ENCODE results near the gene WFIKKN2. TPM values are rescaled to one million over a fixed set of nuclear protein-coding genes. Genes with fewer than 3 reads are reported as not detected.
"Not testable (repeated sequence)": the region's sequence is repeated elsewhere in the genome, so short reads cannot be mapped to it uniquely, and the experiment has no call there.

The WFIKKN2 gene
- total RNA-seq, 4 donors from 2014 or later, result 0.09 to 0.22 (median 0.20) TPM; not detected in 1

- no peaks in the 10 kb centered on the region for H3K36me3 ChIP-seq
- DNase-seq, result no peak
- H3K4me1 ChIP-seq, result no peaks in the 10 kb centered on the region
- no peak for ATAC-seq
- in situ Hi-C loops (cut with MboI; ENCODE audit: low sequenced_read_pairs in 4 of 4) (no loop called here), intact Hi-C loops (cut with DNase I; ENCODE audit: low total_unique reads) (no loop called here)
- no peaks in the 10 kb centered on the region for H3K9me3 ChIP-seq
- H3K27ac ChIP-seq, result no peak overlapping the region
- TF ChIP-seq POLR2A (IDR thresholded peaks at IDR 0.05) (no peak), CTCF (IDR thresholded peaks at IDR 0.05 in 4 of 5, conservative IDR thresholded peaks at IDR 0.05 in 1 of 5) (no peak)
- H3K27me3 ChIP-seq, result no peaks in the 10 kb centered on the region
- no peak overlapping the region for H3K4me3 ChIP-seq
Observed at GRCh38 chr17:50803676-50804075, 31.7 kb upstream of the WFIKKN2 start.

- H3K4me1 ChIP-seq; H3K4me3 ChIP-seq; ATAC-seq; in situ Hi-C loops (cut with MboI; ENCODE audit: low sequenced_read_pairs in 4 of 4); DNase-seq; intact Hi-C loops (cut with DNase I; ENCODE audit: low total_unique reads); H3K36me3 ChIP-seq; H3K9me3 ChIP-seq; H3K27ac ChIP-seq; H3K27me3 ChIP-seq: not testable (repeated sequence)
Observed at GRCh38 chr17:50804749-50805475, 30.5 kb upstream of the WFIKKN2 start.

- TF ChIP-seq CTCF (IDR thresholded peaks at IDR 0.05 in 4 of 5, conservative IDR thresholded peaks at IDR 0.05 in 1 of 5) (no peak), POLR2A (IDR thresholded peaks at IDR 0.05) (no peak)
- H3K9me3 ChIP-seq, result no peaks in the 10 kb centered on the region
- no peaks in the 10 kb centered on the region for H3K27me3 ChIP-seq
- no peak for DNase-seq
- ATAC-seq, result no peak
- in situ Hi-C loops (cut with MboI; ENCODE audit: low sequenced_read_pairs in 4 of 4), result no loop called here
- no peak overlapping the region for H3K4me3 ChIP-seq
- no peak overlapping the region for H3K27ac ChIP-seq
- no peaks in the 10 kb centered on the region for H3K36me3 ChIP-seq
- H3K4me1 ChIP-seq, result no peaks in the 10 kb centered on the region
- intact Hi-C loops (cut with DNase I; ENCODE audit: low total_unique reads), result no loop called here
Observed at GRCh38 chr17:50805486-50805885, 29.9 kb upstream of the WFIKKN2 start.

DNA sequence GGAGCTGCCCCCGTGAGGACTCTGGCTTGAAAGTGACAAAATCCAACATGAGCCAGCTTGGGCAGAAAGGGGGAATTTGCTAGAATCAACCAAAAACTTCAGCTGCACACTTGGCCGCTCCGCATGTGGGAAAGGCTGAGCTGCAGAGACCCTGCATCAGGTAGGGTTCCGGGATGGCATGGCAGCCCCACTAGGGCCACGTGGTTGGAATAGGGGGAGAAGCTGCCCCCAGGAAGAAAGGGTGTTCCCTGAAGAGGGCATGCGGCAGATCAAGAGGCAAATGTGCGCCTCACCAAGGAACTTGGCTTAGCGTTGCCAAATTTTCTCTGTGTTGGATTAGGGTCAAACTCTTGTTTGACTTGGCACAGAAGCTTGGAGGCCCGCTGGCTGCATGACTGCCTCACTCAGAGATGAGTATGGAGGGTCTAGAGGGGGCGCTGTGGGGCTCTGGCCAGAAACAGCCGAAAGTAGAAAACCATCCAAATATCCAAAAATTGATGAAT is 29.2 kb upstream of the WFIKKN2 start:
- TF ChIP-seq POLR2A (IDR thresholded peaks at IDR 0.05) (no peak), CTCF (IDR thresholded peaks at IDR 0.05 in 4 of 5, conservative IDR thresholded peaks at IDR 0.05 in 1 of 5) (no peak)
- in situ Hi-C loops (cut with MboI; ENCODE audit: low sequenced_read_pairs in 4 of 4), result no loop called here
- no peak for ATAC-seq

GRCh38 chr17:50807009-50807408 is 28.4 kb upstream of the WFIKKN2 start:
- Histone ChIP-seq H3K27ac (no peak overlapping the region), H3K4me3 (no peak overlapping the region), H3K27me3 (no peaks in the 10 kb centered on the region), H3K4me1 (no peaks in the 10 kb centered on the region), H3K9me3 (no peaks in the 10 kb centered on the region), H3K36me3 (no peaks in the 10 kb centered on the region)
- intact Hi-C loops (cut with DNase I; ENCODE audit: low total_unique reads) (no loop called here), in situ Hi-C loops (cut with MboI; ENCODE audit: low sequenced_read_pairs in 4 of 4) (no loop called here)
- DNase-seq (no peak), ATAC-seq (no peak)
- TF ChIP-seq POLR2A (IDR thresholded peaks at IDR 0.05), result no peak
- TF ChIP-seq CTCF (IDR thresholded peaks at IDR 0.05 in 4 of 5, conservative IDR thresholded peaks at IDR 0.05 in 1 of 5), result no peak

More for the DNA sequence above, 29.2 kb upstream of the WFIKKN2 start:
- Histone ChIP-seq H3K9me3 (no peaks in the 10 kb centered on the region), H3K27ac (no peak overlapping the region), H3K4me3 (no peak overlapping the region), H3K4me1 (no peaks in the 10 kb centered on the region), H3K36me3 (no peaks in the 10 kb centered on the region), H3K27me3 (no peaks in the 10 kb centered on the region)
- intact Hi-C loops (cut with DNase I; ENCODE audit: low total_unique reads), result no loop called here
- DNase-seq, result no peak
